ENCODE results near the gene GALNT18.

- TF ChIP-seq EZH2 (IDR thresholded peaks at IDR 0.05; ENCODE audit: borderline replicate concordance, insufficient read depth, low read length, poor library complexity, severe bottlenecking) (no peak), CTCF (IDR thresholded peaks at IDR 0.05; ENCODE audit: poor library complexity, severe bottlenecking) (no peak)
Observed at GRCh38 chr11:11536650-11537049, 85.2 kb downstream of the GALNT18 start.

Data from neural cell (in vitro differentiated cells).